GM21737 (cell line): Measurements from ENCODE around the gene IHH.

Source experiments
- ATAC-seq: cut with Tn5 transposase; IDR thresholded peaks from one replicate; pipeline ENCODE4 v1.9.1; 2021; ENCODE audit warnings: mild to moderate bottlenecking, moderate library complexity; ENCODE audit not compliant: unreplicated experiment

Gene IHH

DNA sequence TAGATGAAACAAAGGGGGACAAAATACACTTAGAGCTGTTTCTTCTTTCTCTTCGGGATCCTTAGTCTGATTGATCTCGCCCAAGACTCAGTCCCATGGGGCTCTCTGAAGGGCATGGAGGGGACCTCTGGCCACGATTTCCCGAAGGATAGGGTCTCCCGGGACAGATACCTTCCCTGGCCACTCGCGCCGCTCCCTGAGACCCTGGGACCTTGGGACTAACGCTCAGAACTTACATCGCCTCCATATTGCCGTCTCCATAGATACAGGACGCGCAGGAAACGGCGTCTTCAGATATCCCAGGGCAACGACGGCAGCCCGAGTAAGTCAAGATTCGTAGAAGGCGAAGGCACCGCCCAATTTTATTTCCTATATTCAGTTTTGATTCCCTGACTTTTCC is 19.5 kb downstream of the IHH start, which contains the start of gene CFAP65:
TSS of gene CFAP65 (minus strand) at position 265 of the 400 bp plus-strand sequence. CDS start 2,468 bp downstream, outside the sequence.
- no peak for ATAC-seq

DNA sequence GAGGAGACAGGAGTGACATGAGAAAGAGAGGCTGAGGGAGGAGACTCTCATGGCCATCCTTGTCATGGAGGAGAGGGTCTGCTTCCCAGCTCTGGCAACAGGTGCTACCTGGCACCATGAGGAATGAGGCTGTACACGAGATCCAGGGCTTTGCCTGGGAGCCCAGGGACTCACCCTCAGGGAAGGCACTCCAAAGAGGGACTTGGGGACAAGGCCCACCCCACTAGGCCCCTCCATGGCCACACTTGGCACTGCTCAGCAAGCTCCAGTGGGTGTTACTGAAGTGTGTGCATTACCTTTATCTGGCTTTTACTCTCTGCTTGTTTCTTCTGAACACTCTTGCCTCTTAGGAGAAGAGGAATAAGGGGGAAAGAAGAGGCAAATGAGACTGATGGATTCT is 22.1 kb downstream of the IHH start:
- ATAC-seq: no peak

DNA sequence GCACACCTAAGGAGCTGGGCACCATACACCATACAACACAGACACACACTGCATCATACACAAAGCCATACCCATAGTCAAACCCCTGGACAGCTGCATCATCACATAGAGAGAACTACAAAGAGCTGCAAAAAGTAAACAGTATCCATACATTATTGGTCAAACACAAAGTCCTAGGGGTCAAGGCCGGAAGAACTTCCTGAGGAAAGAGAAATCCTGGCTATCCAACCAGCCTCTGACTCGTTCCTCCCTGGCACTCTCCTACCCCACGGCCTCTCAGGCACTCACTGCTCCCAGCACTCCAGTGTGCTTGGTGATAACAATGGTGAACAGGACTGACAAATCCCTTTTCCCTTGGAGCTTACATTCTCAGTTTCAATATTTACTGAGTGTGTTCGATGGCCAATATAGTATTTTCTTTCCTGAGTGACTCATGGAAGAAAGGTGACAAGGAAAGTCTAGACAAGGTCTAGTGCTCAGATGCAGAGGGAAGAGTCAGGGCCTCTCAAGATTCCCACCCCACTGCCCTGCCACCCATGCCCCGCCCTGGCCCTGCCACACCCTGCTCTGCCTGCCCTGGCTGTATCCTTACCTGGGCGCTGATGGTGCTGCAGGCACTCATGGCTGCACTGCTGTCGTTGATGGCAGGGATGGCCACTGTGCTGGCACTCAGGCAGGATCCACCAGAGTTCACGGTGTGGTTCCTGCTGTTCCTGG is 22.8 kb downstream of the IHH start:
- ATAC-seq: no peak

DNA sequence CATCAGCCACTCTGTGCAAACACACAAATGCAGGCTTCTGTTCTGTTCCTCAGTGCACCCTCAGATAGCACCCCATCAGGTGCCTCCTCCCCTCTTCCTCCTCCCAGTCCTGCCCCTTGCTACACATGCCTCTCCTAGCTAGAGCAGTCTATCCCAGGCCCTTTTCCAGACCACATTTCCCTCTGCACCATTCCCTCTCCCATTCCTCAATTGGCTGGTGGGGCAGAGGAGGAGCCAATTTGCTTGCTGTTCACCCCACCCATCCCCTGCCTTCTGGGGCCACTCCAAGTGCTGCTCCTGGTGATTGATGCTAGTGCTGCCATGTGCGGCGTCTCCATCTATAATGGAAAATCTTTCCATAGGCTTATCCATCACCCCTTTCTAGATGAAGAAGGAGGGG is 24.8 kb downstream of the IHH start:
- ATAC-seq: no peak

DNA sequence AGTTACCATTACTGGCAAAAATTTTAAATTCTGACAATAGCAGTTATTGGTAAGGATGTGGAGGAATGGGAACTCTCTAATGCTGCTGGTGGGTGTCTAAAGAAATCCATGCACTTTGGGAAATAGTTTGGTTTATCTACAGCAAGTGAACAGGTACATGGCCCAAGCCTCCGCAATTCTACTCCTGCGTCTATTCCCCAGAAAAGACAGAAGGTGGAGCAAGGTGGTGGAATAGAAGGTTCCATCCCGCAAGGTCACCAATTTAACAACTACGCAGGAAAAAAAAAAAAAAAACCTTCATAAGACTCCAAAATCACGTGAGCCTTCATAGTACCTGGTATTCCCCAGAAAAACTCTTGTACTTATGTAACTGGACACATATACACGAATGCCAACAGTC is 25.9 kb downstream of the IHH start:
- no peak for ATAC-seq

DNA sequence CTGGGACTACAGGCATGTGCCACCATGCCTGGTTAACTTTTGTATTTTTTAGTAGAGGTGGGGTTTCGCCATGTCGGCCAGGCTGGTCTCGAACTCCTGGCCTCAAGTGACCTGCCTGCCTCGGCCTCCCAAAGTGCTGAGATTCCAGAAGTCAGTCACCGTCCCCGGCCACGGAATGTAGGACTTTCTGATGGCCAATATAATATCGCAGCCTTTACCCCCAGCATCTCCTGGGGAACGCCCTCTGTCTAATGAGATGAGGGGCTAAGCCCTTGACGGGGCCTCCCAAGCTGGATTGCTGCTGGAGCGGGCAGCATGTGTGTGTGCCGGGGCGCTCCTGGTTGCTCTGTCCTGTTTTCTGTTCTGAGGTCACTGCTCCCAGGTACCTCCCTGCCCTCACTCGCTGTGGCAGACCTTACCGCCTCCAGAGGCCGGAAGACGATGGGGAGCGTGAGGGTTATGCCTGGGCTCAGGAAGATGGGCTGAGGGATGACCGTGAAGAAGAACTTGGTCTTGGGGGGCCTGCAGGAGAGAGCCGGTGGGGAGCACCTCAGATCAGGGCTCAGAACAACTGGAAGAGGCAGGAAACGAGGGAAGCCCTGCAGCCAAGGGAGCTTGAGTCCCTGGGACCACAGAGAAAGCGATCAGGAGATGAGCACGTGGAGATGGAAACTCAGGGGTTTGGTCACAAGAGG is 28.5 kb downstream of the IHH start:
- ATAC-seq: no peak

DNA sequence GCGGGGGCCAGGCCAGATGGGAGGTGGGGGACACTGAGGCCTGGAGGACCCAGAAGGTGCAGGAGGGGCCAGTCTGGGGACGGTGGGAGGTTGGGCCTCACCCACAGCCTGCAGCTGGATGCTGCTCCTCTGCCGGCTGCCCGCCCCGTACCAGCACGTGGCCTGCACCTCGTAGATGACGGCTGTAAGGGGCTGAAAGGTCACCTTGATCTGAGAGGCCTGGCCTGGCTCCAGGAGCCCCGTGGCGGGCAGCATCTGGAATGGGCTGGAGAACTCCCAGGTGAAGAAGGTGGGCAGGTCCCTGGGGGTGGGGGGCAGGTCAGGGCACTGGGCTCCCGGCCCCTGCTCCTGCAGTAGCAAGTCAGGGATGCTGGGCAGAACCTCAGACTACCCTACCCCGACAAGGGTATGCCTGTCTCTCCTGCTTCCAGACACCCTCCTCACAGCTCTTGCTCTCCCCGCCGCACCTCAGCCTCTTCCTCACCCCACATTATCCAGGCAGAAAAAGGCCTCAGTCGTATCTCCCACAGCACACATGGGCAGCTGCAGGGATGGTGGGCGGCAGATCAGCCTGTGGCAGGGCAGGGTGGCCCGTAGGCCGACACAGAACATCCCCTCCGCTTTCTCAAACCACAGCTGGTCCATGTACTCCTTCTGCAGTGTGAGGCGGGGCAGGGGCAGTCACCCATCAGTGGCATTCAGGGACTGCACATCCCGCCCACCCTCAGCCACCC is 29.5 kb downstream of the IHH start:
- no peak for ATAC-seq

DNA sequence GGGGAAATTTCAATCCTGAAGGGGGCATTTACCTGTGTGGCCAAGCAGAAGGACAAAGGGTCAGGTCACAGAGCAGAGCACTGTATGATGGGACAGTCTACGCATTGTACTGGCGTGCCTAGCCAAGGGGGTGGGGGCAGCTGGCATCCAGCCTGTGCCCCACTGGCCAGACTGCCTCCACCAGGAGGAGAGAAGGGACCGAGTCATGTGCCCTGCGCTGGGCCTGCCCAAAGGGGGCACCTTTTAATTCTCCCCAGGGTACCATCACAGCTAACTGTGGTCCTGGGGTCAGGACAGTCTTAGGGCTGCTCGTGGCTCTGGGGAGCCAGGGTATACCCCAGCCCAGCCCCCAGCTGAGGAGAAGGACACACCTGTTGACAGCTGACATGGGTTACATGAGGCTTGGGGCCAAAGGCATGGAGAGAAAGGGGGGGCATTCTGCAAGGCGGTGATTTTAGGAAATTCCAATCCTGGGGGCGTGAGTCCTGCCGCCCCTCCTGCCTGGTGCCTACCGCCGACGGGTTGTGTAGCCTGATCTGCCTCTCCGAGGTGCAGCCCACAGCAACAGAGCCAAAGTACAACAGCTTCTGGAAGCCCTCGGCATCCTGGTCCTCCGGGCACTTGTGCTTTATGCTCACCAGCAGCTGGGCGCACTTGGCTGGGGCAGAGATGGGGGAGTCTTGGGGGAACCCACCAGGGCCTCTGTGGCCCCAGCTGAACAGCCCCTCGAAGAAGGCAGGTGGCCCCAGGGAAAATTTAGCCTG is 30.4 kb downstream of the IHH start:
- no peak for ATAC-seq

DNA sequence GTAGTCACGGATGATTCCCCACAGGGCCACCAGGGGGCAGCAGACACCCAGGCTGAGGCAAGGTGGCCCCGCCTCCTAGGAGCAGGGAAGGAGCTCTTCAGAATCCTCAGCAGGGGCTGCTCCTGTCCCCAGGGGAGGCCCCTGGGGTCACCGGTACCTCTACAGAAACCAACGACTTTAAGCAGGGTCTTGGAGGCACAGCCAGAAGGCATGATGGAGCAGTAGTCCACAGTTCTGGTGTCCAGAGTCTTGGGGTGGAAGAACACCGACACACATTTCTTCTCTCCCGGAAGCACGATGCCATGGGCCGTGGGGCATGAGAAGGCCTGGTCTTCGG is 30.9 kb downstream of the IHH start:
- peak; percentile 75 for ATAC-seq

DNA sequence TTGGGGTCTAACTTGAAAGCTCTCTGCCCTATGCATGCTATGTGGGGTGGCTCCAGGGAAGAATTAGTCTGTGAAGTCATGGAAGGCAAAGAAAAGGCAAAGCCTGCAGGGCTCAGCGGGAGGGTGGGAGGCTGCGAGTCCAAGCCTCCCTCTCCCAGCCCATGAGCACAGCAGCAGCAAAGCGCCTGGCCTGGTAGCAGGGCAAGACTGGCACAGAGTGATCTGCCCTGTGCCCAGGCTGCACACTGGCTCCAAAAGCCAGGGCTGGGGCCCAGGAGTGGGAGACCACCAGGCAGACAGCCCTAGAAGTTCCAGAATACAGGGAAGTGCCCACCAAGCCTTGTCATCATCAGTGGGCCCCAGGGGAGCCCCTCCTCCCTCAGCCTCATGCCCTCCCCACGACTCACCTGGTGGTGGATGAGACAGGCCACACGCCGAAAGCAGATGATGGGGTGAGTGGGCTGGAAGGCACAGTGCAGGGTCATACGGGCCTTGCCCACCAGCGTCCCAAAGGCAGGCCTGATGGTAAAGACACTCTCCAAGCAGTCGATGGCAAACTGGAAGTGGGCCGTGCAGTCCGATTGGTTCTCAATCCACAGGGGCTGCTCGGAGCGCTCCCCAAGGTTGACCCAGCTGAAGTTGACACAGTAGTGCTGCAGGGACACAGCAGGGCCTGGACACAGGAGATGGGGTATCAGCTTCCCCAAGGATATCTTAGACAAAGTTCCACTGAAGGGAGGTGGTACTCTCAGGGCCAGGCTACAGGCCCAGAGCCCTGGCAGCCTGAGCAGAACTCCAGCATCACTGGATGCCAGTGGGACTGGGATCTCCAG is 31.5 kb downstream of the IHH start:
- ATAC-seq: no peak

DNA sequence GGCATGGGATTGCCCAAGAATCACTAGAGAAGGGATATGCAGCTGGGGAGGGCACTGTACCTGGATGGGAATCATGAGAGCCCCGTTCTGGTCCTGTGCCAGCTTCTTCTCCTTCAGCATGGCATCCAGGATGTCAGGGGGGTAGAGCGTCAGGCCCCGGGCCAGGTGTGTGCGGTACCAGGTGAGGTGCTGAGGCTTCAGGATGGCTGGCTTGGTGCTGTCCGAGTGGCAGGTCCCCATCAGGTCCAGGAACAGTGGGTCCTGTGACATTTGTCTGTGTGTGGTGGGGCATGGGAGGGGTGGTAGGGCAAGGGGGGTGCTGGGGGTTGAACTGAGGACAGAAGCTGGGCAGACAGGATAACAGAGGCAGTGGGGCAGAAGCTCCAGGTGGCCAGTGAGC is 32.6 kb downstream of the IHH start:
- no peak for ATAC-seq

DNA sequence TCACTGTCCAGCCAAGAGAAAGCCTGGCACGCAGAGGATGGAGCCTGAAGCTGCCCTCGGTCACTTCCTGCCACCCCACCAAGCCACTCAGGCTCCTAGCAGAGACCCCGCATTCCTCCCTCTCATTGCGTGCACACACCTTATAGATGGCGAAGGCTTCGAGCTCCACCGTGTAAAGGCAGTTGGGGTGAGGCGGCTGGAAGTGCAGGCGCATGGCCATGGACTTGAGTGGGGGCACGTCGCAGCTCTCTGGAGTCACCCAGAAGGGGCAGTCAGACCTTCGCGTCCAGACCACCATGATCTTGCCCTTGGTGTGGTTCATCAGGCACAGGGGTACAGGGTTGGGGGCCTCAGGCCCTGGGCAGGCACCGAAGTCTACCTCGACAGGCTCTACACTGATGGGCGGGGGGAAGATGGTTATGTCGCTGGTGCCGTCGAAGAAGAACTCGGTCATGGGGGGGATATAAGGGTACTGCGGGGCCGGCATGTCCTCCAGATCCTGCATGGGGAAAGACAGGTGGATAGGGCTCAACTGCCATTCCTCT is 33.1 kb downstream of the IHH start:
- ATAC-seq: no peak

DNA sequence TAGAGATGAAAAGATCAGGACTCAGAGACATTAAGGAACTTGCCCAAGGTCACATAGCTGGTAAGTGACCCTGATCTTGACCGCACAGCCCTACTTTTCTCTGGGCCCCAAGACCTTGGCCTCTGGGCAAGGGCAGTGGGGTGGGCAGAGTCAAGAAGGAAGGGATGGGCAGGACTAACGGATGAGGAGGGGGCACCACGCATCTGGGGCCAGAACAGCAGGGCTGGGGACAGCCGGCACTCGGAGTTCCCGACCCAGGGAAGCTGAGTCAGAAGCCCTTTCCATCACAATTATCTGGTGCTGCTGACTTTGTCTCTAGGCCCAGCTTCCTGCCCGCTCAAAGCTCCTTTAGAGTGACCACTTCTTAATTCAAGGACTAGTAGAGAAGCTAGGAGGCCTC is 33.8 kb downstream of the IHH start:
- ATAC-seq: no peak

DNA sequence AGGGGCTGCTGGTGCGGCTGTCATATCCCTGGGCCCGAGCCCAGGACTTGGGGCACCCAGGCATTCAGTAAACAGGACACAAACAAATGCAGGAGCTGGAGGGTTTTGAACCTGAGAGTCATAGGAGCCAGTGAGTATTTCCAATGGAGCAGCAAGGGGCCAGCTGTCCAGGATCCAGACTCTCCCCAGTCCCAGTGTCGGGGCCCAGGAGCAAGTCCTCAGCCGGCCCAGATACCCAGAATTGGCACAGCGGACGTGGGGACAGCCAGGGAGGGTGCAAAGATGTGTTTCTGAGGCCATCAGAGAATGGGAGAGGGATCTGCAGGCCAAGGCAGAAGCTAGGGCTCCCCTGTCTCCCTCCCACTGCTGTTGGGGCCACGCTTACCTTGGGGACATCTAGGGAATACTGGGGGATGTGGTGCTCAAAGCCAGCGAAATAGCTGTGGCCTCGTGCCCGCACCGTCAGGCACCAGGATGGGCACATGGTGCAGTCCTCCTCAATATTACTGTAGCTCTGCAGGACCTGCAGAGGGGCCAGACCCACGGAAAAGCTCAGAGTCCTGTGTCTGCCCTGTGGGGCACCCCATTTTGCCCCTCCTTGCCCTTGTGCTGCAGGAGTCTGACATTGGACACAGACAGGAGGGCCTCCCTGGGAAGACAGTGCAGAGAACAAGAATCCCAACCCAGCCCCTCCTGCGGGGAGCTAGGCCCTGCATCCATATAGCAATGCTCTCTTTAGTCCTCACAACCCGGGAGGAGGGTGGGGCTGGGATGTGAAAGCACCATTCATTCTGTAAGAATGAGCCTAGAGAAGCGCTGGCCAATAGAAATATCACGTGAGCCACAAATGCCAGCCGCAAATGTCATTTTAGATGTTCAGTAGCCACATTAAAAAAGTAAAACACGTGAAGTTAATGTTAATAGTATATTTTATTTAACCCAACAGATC is 34.8 kb downstream of the IHH start:
- no peak for ATAC-seq

DNA sequence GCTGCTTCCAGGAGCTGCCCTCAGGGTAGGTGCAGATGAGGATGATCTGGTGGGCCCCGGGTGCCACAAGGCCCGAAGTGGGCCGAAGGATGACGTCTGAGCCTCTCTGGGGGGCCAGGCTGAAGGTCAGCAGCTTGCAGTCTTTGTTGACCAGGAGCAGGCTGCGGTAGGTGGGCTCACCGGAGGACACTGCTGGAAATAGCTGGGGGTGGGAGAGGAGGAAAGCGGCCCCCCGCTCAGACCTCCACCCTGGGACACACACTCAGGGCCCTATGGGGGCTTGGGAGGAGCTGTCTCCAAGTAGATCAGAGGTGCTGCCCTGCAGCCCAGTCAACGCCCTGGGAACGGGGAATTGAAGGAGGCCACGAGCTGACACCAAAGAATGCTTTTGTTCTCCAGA is 36.7 kb downstream of the IHH start:
- no peak for ATAC-seq

DNA sequence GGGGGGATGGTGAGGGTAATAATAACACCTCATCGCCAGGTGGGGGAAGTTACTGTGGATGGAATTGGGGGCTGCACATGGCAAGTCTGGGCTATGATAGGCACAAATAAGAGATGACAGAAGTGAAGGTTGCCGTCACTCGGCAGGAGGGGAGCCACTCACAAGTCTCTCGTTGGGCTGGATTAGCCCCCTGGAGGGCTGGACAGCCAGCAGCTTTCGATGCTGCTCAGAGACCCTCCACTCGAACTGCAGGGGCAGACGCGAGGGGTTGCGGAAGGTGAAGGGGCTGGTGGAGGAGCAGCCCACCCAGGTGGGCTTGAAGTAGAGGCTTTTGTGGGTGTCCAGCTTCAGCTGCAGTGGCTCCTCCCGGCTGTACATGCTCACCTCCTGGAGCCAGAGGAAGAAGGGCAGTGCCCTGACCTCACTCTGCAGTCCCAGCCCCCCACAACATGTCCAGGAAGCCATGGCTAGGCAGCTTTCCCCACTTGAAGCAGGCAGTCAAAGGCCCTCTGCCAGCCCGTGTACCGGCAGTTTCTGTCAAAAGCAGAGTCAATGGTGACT is 37.6 kb downstream of the IHH start:
- no peak for ATAC-seq

DNA sequence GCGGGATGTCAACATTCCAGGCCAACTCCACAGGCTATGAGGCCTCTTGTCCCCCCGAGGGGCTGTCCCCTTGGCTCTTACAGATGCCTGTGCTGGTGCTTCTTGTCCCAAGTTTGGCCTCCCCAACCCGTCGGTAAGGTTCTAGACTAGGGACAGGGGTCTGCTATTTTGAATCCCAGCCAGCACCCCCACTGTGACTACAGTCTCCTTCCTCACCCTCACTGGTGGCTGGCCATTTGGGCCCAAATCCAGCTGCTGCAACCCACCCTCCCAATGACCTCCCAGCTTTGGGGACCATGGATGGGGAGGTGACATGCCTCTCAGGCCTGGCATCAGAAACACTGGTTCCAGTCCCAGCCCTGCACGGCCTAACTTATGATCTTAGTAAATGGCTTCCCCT is 38.1 kb downstream of the IHH start:
- no peak for ATAC-seq

DNA sequence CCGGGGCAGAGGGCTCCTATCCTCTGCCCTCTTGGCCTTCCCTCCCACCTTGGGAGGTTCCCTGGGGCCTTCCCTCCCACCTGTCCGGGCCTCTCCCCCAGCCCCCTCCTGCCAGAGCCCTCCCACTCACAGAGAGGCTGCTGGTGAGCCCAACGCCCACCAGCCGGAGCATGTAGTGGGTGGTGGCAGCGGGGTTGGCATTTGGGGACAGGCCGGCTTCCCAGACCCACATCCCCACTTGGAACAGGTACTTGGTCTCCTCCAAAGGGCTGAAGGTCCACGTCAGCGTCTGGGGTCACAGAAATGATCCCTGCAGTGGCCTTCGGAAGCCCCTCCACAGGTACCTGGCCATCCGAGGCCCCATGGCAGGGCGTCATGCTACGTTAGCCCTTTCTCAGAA is 38.7 kb downstream of the IHH start:
- ATAC-seq: no peak

DNA sequence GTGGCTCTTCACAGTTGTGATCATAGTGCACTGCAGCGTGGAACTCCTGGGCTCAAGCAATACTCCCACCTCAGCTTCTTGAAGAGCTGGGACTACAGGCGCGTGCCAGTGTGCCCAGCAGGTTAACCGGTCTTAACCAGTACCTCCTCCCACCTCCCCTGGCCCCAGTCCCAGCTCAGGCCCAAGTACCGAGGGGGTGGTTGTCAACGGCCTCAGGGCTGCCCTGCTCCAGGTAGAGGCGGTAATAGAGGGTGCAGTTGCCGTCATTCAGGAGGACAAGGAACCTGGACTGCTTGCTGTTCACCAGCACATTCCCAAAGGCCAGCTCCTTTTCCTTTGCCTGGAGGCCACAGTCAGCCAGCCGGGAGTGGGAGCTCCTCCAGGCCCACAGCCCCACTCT is 39.1 kb downstream of the IHH start:
- no peak for ATAC-seq
